ENCODE results near the gene TADA1.
A peak's percentile ranks its signal among the peaks of the same experiment; 100 is the strongest.
"Not testable (repeated sequence)": the region's sequence is repeated elsewhere in the genome, so short reads cannot be mapped to it uniquely, and the experiment has no call there.

TADA1 gene

GRCh38 chr1:166895766-166896165 is 19.7 kb upstream of the TADA1 start:
- no peak for TF ChIP-seq CTCF (conservative IDR thresholded peaks at IDR 0.05; ENCODE audit: low read depth, low read length)
- no peak for DNase-seq (ENCODE audit: low read depth)
- H3K4me3 ChIP-seq (ENCODE audit: low read length): no peak overlapping the region

DNA sequence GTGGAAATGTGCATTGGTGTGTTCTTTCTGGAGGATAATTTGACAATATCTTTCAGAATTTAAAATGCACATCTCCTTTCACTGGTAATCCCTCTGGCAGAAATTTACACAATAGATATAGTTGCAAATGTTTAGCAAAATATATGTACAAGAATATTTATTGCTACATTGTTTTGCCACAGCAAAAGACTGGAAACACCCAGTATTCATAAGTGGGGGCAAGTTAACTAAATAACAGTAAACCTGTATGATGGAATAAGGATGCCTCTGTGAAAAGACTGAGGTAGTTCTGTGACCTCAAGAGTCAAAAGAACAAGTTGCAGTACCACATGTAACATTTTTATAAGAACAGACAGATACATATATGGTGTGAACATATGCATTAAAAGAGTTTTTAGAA is 13.7 kb upstream of the TADA1 start:
- no peak for DNase-seq (ENCODE audit: low read depth)
- no peak for TF ChIP-seq CTCF (conservative IDR thresholded peaks at IDR 0.05; ENCODE audit: low read depth, low read length)
- H3K4me3 ChIP-seq (ENCODE audit: low read length): no peak overlapping the region

DNA sequence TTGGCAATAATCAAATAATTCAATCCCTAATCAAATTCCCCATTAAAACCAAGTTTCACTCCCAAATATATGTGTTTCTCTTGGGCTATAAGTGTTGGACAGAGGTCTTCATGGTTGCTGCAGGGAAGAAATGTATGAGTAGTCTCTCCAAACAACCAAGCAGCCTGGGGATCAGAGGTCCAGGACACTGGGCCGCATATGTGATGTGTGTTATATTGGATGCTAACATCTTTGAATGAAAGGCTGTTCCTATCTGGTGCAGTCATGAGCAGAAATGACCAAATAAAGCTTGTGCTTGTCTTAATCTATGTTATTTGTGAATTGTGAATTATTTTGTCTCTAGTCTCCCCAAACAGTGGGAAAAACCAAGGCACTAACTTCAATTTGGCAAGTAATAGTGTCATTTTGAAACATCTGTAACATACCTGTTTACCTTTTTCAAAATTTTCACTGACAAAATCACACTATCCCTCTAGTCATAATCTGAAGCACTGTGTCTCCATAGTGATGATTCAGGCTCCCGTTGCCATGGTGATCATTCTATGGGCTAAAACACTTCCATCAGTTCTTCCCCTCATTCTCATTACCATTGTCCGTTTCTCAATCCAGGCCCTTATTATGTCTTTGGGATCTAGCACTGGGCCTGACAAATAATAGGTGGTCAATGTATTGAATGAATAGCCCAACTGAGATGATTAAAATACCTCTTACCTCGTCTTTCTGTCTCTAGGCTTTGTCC is 12.5 kb upstream of the TADA1 start:
- H3K4me3 ChIP-seq (ENCODE audit: low read length): no peak overlapping the region
- TF ChIP-seq CTCF (conservative IDR thresholded peaks at IDR 0.05; ENCODE audit: low read depth, low read length): no peak
- no peak for DNase-seq (ENCODE audit: low read depth)

GRCh38 chr1:166884971-166885370 is 8.9 kb upstream of the TADA1 start:
- TF ChIP-seq CTCF (conservative IDR thresholded peaks at IDR 0.05; ENCODE audit: low read depth, low read length): no peak
- DNase-seq (ENCODE audit: low read depth): no peak
- H3K4me3 ChIP-seq (ENCODE audit: low read length): no peak overlapping the region

- DNase-seq (ENCODE audit: low read depth): no peak
- peak overlapping the region; percentile 12 for H3K4me3 ChIP-seq (ENCODE audit: low read length)
- TF ChIP-seq CTCF (conservative IDR thresholded peaks at IDR 0.05; ENCODE audit: low read depth, low read length): peak; percentile 86
Measured at GRCh38 chr1:166884040-166884642, 8.1 kb upstream of the TADA1 start.

DNA sequence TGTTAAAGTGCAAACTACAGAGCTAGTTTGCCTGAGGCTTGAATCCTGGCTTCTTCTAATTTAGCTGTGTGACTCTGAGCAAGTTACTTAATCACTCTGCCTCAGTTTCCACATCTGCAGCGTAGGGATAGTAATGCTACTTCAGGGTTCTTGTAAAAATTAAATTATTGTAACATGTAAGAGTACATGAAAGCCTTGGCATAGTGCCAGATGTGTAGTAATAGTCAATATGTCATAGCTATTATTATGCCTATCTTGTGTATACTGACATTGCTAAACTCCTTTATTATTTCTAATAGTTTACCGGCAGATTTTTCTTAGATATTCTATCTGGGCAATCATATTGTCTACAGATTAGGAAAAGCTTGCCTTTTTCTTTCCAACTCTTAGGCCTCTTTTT is 6.8 kb upstream of the TADA1 start:
- no peak overlapping the region for H3K4me3 ChIP-seq (ENCODE audit: low read length)
- no peak for TF ChIP-seq CTCF (conservative IDR thresholded peaks at IDR 0.05; ENCODE audit: low read depth, low read length)
- DNase-seq (ENCODE audit: low read depth): no peak

DNA sequence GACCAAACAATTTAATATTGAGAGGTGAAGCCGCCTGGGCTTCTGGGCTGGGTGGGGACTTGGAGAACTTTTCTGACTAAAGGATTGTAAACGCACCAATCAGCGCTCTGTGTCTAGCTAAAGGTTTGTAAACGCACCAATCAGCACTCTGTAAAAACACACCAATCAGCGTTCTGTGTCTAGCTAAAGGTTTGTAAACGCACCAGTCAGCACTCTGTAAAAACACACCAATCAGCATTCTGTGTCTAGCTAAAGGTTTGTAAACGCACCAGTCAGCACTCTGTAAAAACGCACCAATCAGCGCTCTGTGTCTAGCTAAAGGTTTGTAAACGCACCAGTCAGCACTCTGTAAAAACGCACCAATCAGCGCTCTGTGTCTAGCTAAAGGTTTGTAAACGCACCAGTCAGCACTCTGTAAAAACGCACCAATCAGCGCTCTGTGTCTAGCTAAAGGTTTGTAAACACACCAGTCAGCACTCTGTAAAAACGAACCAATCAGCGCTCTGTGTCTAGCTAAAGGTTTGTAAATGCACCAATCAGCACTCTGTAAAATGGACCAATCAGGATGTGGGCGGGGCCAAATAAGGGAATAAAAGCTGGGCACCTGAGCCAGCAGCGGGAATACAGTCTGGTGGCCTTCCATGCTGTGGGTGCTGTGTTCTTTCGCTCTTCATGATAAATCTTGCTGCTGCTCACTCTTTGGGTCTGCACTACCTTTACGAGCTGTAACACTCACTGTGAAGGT is 2.3 kb upstream of the TADA1 start:
- not testable (repeated sequence) for H3K4me3 ChIP-seq (ENCODE audit: low read length); DNase-seq (ENCODE audit: low read depth)

All from retinal pigment epithelial cell (primary cell).